Osteoblast (primary cell): Measurements from ENCODE around the gene FOXB2. TPM values are rescaled to one million over a fixed set of nuclear protein-coding genes. Genes with fewer than 3 reads are reported as not detected.

Experiments
- DNase-seq: peaks from one replicate; pipeline ENCODE4 v3.0.0; 2011; ENCODE audit warnings: low spot score, mixed read lengths; ENCODE audit not compliant: insufficient read length; ENCODE audit errors: missing footprints
- H2AFZ ChIP-seq: 2 replicates; pipeline ENCODE4 v1.6.0; 2011; ENCODE audit warnings: mild to moderate bottlenecking, low read length
- H3K27ac ChIP-seq: 2 replicates; pipeline ENCODE4 v1.5.1; 2011; ENCODE audit warnings: mild to moderate bottlenecking, low read depth, low read length, moderate library complexity
- H3K27me3 ChIP-seq: 2 replicates; pipeline ENCODE4 v1.6.0; 2012; ENCODE audit warnings: mild to moderate bottlenecking, control low read depth, inconsistent platforms, low read length, moderate library complexity; ENCODE audit not compliant: insufficient read depth
- H3K36me3 ChIP-seq: 2 replicates; pipeline ENCODE4 v1.5.1; 2011; ENCODE audit warnings: mild to moderate bottlenecking, low read length, control low read depth, moderate library complexity; ENCODE audit not compliant: insufficient read depth
- H3K4me1 ChIP-seq: 2 replicates; pipeline ENCODE4 v1.5.1; 2011; ENCODE audit warnings: mild to moderate bottlenecking, low read length, control low read depth, moderate library complexity; ENCODE audit not compliant: insufficient read depth
- H3K4me2 ChIP-seq: 2 replicates; pipeline ENCODE4 v1.6.0; 2011; ENCODE audit warnings: mild to moderate bottlenecking, low read length; ENCODE audit not compliant: insufficient read depth
- H3K4me3 ChIP-seq: fragments of 200-600 bp; sonication (generic); 3 replicates; pipeline ENCODE4 v1.5.1; 2012; ENCODE audit warnings: mild to moderate bottlenecking, low read length, inconsistent platforms; ENCODE audit not compliant: insufficient read depth
- H3K79me2 ChIP-seq: 2 replicates; pipeline ENCODE4 v1.6.0; 2012; ENCODE audit warnings: mild to moderate bottlenecking, low read length, control low read depth, inconsistent platforms; ENCODE audit not compliant: insufficient read depth
- H3K9me3 ChIP-seq: 2 replicates; pipeline ENCODE4 v1.5.1; 2011; ENCODE audit warnings: low read depth, low read length, control low read depth
- H4K20me1 ChIP-seq: 2 replicates; pipeline ENCODE4 v1.6.0; 2012; ENCODE audit warnings: mild to moderate bottlenecking, low read length, control low read depth; ENCODE audit not compliant: insufficient read depth
- CTCF ChIP-seq: IDR thresholded peaks from 2 replicates; pipeline ENCODE4 v1.5.1; 2011; ENCODE audit warnings: mild to moderate bottlenecking, low read depth, low read length, moderate library complexity; ENCODE audit errors: extremely low read depth
- total RNA-seq: library from RNA; depleted of rRNA; stranded (reverse); fragments of >200 nt; gene quantifications from 2 replicates; pipeline ENCODE4 v1.2.3, GENCODE V29; 2012

The FOXB2 gene
- total RNA-seq, 1 donor: not detected

GRCh38 chr9:77013206-77013931 lies 6.1 kb upstream of the FOXB2 start:
- H4K20me1 ChIP-seq: no peaks in the 10 kb centered on the region
- no peak for DNase-seq
- H3K4me1 ChIP-seq: peaks cover 4% of the 10 kb centered on the region
- no peak for TF ChIP-seq CTCF
- no peak overlapping the region for H3K27ac ChIP-seq
- no peaks in the 10 kb centered on the region for H3K36me3 ChIP-seq
- H3K4me2 ChIP-seq: no peak overlapping the region
- H3K79me2 ChIP-seq: no peaks in the 10 kb centered on the region
- no peak overlapping the region for H3K4me3 ChIP-seq
- no peaks in the 10 kb centered on the region for H3K9me3 ChIP-seq
- peaks cover 96% of the 10 kb centered on the region for H3K27me3 ChIP-seq
- H2AFZ ChIP-seq: no peak overlapping the region

GRCh38 chr9:77013932-77014596 lies 5.4 kb upstream of the FOXB2 start:
- H3K4me3 ChIP-seq: no peak overlapping the region
- peaks cover 96% of the 10 kb centered on the region for H3K27me3 ChIP-seq
- H3K27ac ChIP-seq: no peak overlapping the region
- no peaks in the 10 kb centered on the region for H3K36me3 ChIP-seq
- peaks cover 4% of the 10 kb centered on the region for H3K4me1 ChIP-seq
- DNase-seq: peak; percentile 52
- H4K20me1 ChIP-seq: no peaks in the 10 kb centered on the region
- TF ChIP-seq CTCF: no peak
- H3K9me3 ChIP-seq: no peaks in the 10 kb centered on the region
- H3K4me2 ChIP-seq: no peak overlapping the region
- H2AFZ ChIP-seq: no peak overlapping the region
- no peaks in the 10 kb centered on the region for H3K79me2 ChIP-seq

- Histone ChIP-seq H3K4me2 (no peak overlapping the region), H3K4me3 (no peak overlapping the region), H3K27ac (no peak overlapping the region), H4K20me1 (no peaks in the 10 kb centered on the region), H3K79me2 (no peaks in the 10 kb centered on the region), H3K36me3 (no peaks in the 10 kb centered on the region), H3K9me3 (no peaks in the 10 kb centered on the region), H3K4me1 (peaks cover 4% of the 10 kb centered on the region), H2AFZ (no peak overlapping the region), H3K27me3 (peaks cover 100% of the 10 kb centered on the region)
- peak; percentile 81 for DNase-seq
- TF ChIP-seq CTCF: peak; percentile 43
Observed at GRCh38 chr9:77014597-77015263, 4.7 kb upstream of the FOXB2 start.
